Measurements from ENCODE around the gene PPIF.
A peak's percentile ranks its signal among the peaks of the same experiment; 100 is the strongest.
"Not testable (repeated sequence)": the region's sequence is repeated elsewhere in the genome, so short reads cannot be mapped to it uniquely, and the experiment has no call there.

Gene PPIF

DNA sequence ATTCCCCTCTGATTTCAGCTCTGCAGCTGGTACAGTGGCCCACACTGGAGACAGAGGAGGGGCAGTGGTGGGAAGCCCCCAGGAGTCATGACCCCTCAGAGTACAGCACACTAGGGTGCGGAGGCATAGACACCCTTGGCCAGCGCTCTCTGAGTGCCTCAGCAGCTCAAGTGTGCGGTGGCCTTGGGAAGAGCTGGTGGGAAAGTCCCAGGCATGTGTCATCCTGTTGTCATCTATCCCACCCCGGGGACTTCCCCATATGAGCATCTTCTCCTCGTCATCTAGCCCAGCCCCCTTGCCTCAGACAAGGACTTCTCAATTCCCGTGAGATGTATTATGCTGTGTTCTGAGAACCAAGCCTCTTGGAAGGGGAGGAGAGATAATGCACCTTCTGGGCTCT is 15.6 kb upstream of the PPIF start:
- peak; percentile 97 for DNase-seq (ENCODE audit: low spot score)

DNA sequence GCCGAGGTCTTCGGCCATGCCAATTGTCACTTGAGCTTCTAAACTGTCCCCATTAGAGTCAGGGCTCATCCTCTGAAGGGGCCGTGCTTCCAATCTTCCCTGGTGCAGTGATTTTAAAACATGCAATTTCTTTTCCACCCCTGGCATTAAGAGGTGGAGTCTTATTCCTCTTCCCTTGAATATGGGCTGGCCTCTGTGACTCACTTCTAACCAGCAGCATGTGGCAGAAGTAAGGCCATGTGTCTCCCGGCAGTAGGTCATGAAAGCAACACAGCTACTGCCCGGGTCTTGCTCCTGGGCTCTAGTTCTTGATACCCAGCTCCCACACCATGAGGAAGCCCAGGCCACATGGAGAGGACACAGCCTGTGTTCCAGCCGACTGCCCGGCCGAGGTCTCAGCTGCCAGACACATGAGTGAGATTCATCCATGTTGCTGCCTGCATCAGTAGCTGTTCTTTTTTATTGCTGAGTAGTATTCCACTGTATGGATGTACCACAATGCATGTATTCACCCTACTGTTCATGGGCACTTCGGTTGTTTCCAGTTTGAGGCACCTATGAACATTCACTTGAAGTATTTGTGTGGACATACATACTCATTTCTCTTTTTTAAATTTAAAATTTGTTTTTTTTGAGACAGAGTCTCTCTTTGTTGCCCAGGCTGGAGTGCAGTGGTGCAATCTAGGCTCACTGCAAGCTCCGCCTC is 14.5 kb upstream of the PPIF start:
- not testable (repeated sequence) for DNase-seq (ENCODE audit: low spot score)

DNA sequence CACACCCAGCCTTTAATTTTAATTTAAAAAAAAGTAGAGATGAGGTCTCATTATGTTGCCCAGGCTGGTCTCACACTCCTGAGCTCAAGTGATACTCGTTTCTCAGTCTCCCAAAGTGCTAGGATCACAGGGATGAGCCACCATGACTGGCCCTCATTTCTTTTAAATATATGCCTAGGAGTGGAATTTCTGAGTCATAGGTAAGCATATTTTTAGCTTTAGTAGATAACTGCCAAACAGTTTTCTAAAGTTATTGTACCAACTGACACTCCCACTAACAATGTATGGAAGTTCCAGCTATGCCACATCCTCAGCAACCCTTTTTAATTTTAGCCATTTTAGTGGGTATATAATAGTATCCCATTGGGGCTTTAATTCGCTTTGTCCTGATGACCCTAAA is 13.8 kb upstream of the PPIF start:
- DNase-seq (ENCODE audit: low spot score), result peak; percentile 86

DNA sequence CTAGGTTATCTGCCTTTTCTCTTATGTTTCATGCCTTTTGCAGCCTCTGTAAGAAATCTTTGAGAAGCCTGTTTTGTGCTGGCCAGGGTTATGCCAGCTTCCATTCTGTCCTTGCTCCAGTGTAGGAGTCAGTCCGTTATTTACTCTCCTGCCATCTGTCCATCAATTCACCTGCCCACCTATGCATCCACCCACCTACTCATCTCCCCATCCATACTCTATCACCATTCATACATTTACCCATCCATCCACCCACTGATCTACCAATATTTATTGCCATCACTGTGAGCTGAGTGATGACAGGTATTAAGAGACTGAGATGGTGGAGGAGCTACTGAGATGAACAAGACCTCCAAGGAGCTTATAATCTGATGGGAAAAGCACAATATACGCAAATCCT is 12.7 kb upstream of the PPIF start:
- DNase-seq (ENCODE audit: low spot score), result no peak

DNA sequence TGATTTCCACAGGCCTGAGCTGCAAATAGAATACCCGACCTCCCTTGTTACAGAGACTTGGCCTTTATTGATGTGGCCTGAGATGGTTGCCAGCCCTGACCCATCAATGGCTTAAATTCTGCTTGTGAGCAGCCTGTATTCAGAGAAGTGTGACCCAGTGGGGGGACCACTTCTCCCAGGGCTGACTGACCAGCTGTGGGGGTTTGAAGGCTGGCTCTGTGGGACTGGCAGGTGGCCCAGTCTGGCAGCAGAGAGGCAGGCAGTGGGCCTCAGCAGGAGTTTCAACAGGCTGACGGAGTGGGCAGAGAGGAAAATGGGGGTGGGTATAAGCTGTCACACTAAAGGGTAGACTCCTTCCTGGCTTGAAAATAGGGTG is 12.2 kb upstream of the PPIF start:
- no peak for DNase-seq (ENCODE audit: low spot score)

DNA sequence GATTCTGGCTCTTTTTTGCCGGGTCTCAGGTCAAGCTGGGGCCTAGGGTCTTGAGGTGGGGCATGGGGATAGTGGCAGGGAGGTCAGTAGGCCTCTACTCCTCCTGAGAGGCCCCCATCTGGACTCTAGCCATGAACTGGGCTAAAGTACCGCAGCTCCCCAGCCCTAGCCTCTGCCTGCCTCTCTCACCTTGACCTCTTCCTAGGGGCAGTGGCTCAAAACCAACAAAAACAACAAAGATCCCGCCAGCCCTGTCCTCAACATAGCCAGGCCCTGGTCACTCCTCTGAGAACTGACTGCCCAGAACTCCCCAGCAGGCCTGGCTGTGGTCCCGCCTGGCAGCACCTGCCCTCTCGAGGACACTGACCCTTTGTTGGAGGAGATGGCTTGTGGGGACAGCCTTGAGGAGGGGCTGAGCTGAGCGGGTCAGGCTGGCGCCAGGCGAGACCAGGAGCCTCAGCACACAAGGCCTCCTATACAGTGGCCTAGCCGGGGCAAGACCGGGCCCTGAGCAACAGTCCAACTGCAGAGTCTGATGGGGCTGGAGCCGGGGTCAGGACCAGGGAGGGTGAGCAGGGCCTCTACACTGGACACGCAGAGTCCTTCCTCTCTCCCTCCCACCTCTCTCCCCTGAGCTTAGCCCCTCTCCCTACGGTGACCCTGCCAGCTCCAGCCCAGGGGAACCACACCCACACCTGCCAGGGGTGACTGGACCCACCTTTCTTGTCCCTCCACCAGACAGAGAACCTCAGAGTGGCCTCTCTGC is 11.6 kb upstream of the PPIF start:
- DNase-seq (ENCODE audit: low spot score), result no peak

DNA sequence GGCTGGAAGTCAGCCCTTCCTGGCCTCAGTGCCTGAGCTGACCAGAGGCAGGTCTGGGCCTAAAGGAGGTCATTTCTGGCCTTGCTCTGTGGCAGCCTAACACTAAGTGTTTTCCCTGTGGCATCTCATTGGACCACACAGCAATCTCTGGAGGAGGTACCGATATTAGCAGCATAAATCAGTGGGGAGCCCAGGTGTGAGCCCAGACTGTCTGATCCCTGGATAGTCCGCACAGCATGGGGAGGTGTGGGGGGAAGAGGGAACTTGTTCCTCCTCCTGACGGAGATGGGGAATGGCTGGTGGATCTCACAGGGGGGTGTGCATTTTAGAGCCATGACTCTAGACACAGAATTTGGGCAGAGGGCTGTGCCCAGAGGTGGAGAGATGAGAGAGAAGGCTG is 11.0 kb upstream of the PPIF start:
- DNase-seq (ENCODE audit: low spot score), result no peak

DNA sequence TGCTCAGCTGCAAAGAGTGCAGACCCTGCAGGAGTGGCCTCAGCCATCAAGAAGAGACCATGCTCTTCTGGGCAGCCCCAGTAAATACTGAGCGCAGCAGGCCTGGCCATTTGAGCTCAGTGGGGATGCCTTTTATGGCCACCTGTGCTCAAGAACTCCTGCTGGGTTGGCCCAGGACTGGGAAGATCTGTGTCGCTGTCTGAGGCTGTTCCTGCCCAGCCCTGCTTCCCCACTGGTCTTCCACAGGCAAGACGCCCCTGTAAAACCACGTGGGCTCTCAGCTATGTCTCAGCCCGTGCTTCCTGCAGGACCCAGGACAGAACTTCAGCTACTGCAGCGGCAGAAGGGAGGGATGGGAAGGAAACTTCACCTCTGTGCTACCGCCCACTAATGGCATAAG is 10.5 kb upstream of the PPIF start:
- DNase-seq (ENCODE audit: low spot score), result no peak

DNA sequence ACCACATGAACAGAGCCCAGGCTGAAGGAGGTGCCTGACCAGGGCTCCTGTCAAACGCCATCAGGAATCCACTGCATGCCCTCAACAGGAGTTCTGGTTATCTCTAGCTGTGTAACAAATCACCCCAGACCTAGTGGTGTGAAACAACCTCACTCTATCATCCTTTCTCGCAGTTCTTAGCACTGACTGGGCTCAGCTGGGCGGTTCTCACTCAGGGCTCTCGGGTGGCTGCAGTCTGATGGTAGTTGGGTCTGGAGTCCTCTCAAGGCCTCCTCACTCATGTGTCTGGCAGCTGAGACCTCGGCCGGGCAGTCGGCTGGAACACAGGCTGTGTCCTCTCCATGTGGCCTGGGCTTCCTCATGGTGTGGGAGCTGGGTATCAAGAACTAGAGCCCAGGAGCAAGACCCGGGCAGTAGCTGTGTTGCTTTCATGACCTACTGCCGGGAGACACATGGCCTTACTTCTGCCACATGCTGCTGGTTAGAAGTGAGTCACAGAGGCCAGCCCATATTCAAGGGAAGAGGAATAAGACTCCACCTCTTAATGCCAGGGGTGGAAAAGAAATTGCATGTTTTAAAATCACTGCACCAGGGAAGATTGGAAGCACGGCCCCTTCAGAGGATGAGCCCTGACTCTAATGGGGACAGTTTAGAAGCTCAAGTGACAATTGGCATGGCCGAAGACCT is 9.3 kb upstream of the PPIF start:
- DNase-seq (ENCODE audit: low spot score), result not testable (repeated sequence)

DNA sequence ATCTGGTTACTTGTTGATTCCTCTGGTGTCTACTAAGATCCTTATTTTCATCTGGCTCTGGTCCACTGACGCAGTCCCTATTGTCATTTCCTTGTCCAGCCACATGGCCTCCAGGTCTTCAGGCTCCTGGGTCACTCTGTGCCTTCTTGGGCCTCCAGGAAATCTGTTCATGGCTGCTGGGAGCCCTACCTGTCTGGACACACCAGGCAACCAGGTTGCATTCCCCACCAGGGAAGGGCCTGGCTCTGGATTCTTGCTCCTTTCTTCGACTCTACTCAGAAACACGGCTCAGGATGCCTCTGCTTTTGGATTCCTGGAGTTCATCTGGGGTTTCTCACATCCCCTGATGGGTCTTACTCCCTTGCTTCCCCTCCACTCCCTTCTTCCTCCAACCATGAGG is 8.0 kb upstream of the PPIF start:
- no peak for DNase-seq (ENCODE audit: low spot score)

DNA sequence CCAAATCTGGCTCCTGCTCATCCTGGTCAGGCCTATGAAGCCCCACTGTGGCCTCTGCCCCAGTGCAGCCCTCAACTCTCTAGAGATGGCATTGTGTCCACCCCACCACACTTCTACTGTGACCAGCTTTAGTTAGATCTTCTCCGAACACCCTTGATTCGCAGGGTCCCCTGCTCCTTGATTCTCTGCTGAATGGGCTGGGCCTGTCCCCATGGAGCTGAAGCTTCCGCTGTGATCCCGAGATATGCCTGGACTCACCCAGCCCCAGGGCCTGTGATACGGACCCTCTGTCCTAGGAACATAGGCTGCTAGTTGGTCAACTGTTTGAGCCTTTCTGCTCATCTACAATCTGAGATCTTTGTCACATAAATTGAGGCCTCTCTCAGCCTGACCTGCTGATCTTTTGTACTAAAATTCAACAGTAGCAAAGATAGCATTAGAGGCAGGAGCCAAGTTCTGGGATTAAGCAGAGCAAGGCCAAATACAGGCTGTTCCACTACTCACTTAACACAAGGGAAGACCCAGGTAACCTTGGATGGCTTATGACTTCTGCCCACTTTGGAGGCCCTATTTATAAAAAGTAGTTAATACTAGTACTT is 6.5 kb upstream of the PPIF start:
- no peak for DNase-seq (ENCODE audit: low spot score)

DNA sequence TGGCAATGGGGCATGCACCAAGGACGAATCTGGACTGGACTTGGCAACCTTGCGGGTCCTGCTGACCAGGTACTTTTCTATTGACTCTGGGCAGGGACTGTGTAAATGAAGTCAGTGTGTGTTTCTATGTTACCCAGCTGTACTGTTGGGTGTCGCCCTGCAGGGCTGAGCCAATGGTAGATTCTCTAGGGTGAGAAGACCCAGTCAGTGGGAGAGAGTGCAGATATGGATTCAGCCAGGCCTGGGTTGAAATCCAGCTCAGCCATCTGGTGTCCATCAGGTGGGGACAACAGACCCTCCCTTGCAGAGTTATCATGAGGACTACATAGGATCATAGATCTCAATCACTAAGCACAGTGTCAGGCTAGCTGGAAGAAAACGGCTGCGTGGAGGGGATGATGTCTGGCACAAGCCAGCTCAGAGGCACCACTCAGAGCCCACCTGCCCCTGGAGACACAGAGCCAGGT is 4.9 kb upstream of the PPIF start:
- no peak for DNase-seq (ENCODE audit: low spot score)

DNA sequence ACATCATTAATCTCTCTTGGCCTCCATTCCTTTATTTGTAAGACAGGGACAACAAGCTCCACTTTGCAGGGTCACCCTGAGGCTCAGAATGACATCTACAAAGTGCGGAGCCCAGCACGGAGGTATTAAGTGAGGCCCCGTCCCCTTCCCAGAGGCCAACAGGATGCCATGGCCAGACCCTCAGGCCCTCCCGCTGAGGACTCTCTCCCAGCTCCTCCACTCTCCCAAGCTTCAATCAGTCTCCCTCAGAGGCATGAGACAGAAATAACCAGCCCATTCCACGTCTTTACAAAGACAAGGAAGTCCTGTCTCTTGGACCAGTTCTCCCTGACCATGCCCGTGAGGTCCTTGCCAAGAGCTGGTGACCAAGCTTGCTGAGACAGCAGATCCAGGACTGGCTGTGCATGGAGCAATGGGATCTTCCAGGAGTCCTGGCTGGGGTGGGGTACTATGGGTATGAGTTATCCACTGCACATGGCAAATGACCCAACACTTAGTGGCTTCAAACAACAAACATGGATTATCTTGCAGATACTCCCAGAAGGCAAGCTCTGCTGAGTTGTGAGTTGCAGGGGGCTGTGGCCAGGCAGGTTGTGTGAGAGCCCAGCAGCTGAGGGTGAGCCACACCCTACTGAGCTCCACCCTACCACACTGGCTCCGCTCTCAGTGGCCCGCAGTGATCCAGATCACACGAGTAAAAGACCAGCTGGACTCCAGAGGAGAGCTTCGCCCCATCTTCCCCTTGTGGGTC is 4.3 kb upstream of the PPIF start:
- no peak for DNase-seq (ENCODE audit: low spot score)

DNA sequence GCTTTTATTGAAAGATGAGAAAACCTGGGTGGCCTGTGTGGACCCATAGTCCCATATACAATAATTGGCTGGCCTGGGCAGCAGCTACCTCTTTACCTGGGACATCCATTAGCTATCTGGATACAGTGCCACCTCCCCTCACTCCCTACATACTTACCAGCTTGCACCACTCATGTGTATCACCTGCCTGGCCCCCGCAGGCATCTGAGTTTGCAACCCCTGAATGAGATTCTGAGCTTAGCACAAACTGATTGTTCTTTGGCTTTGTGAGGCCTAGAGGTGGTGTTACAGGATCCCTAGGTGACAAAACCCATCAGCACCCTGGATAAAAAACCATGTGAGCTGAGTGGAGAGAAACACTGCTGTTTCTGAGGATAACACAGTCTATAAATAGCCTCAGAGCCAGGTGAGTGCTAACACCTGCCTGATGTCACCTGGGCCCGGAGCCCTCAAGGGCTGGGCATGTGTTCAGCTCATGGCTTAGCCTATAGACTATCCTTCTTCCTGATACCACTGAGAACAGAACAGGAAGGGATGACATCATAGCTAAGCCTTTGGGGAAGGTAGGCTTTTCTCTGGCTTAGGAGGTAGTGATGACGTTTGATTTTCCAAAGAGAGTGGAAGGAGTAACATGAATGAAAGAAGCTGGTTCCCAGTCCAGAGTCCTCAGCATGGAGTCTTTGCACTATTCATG is 2.6 kb upstream of the PPIF start:
- DNase-seq (ENCODE audit: low spot score), result peak; percentile 36

DNA sequence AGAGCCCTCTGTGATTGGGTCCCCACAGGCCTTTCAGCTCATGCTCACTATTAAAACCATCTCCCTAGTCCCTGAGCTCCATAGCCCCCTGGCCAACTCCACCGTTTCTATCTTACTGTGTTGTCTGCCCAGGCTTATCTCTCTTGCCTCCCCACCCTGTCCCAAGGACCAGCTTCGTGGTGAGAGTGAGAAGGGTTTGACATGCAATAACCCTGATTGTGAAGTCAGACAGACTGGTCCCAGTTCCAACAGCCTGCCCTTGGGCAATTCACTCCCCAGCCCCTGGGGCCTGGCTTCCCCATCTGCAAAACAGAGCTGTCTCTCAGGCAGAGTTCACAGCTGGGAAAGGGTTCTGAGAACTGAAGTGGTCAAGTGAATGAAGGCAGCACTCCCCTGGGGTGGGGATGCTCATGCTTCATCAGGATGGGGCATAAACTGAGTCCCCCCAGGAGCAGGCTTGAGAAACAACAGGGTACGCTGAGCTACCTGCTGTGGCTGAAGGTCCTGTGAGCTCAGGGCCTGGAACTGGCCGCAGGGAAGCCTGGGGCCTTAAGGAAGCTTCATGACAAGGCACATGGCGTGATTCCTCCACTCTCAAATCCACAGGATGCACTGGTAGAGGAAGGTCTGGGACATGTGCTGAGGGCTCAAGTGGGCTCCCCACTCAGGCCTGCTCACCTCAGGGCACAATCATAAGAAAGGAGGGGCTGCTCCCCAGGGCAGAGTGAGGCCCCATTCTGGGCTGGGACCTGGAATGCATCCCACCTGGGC is 1.8 kb upstream of the PPIF start:
- no peak for DNase-seq (ENCODE audit: low spot score)

DNA sequence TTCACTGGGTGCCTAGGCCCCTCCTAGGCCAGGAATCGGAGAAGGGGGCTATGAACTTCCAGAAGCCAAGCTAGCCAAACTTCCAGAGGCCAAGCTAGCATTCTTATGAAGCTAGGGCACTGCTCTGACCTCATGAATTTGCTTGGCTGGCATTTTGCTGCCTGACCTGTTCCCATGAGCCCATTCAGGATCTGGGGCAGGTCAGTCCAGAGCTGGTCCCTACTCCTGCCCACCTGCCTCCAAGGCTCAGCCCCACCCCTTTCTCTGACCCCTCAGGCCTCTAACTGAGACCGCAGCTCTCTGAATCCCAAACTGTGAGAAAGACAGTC is 1.3 kb upstream of the PPIF start:
- DNase-seq (ENCODE audit: low spot score), result no peak

DNA sequence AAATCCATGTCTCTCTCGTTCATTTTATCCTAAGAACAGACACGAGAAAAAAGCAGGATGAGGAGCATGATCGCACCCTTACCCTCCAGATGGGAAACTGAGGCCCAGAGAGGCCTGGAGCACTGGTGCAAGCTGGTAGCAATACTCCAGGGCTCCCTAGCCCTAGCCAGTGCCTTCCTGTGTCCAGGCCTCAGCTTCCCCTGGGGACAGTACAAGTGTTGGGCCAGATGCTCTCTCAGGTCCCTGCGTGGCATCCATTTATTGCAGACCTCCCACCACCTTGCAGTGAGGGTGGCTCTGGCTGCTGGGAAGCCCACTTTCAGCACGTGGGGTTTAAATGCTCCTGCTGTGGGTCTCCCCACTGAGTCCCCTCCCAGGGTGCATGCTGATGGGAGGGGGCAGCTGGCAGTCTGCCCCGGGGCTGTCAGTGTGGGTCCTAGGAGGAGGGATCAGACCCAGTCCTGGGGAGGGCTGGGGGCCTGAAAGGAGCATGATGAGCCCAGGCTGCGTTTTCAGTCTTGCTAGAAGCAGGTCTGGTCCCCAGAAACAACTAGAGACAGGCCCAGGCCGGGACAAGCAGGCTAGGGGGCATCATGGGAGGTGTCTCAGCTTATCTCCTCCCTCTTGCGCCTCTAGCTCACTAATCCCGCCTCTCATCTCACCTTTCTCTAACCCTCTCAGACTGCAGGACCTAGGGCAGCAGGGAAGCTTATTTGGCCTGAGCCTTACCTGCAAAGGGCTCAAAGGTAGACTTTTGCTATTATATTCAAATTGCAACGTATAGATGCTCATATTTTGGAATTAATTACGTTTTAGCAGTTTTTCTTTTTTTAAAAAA is 662 bp upstream of the PPIF start:
- DNase-seq (ENCODE audit: low spot score), result no peak

DNA sequence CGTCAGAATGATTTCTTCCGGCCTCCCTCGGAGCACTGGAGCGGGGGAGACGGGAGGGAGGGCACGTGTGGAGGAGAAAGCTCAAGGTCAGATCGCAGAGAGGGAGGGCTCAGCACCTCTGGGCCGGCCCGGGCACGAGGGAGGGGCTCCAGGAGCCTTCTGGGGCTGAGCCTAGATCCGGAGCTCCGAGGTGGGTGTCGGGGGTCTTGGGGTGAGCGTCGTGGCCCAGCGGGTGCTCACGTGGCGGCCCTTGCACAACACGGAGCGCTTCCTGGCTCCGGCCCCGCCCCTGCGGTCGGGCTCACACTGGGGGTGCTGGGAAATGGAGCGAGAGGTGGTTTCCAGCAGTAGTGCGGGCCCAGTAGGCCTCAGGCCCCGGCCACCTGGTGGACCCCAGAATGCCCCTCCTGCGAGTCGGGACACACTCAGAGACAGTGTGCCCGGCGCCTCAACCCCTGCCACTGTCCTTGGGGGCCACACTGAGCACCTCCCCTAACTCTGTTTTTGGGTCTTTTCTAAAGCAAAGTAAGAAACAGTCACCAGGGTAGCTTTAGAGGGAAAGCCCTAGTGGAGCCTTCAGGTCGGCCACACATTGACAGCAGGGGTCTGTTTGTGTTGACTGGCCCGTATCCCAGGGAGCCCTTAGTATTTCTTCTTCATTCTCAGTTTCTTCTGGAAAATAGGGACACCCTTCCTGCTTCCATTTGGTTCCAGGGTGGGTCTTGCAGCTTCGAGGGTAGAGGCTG is 798 bp downstream of the PPIF start:
- peak; percentile 71 for DNase-seq (ENCODE audit: low spot score)

DNA sequence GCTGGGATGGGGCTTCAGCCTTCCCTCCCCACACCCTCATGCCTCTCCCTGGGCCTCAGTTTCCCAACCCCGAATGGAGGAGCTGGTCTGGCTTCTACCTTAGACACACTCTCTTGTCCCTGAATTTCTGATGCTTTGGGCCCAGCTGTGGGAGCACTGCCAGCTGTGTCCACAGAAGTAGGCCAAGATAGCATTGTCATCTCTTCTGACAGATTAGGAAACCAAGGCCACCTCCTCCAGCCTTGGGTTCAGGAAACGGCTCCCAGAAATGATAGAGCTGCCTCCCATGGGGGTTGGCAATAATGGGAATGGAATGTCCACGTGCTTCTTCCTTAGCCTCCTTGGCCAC is 1.3 kb downstream of the PPIF start:
- no peak for DNase-seq (ENCODE audit: low spot score)

Measured in kidney tubule cell (primary cell).